Smooth muscle cell of the pulmonary artery (primary cell): ENCODE measurements around the gene PGBD2. TPM values are rescaled to one million over a fixed set of nuclear protein-coding genes. Genes with fewer than 3 reads are reported as not detected.

Experiments used
- total RNA-seq: library from RNA; depleted of rRNA; stranded (reverse); fragments of >200 nt; gene quantifications from 2 replicates; pipeline ENCODE4 v1.2.3, GENCODE V29; 2014

PGBD2 gene
- 7.2 and 9.0 TPM in 2 replicates for total RNA-seq

GRCh38 chr1:248906009-248906752, at the start of gene PGBD2:
TSS of gene PGBD2 (plus strand) at chr1:248906235. CDS start at chr1:248913863, 7,628 bp downstream.

GRCh38 chr1:248858891-248859889, 46.8 kb upstream of the PGBD2 start, which contains the start of gene ZNF692:
TSS of gene ZNF692 (minus strand) at chr1:248859085. CDS start at chr1:248858309, 776 bp downstream.

Other genes with a start within 250 kb of the PGBD2 start
- gene OR14I1, start 203.5 kb upstream of the PGBD2 start, total RNA-seq, result not detected in 2 replicates
- gene LYPD8, start 150.5 kb upstream of the PGBD2 start, total RNA-seq, result 0.10 TPM in 1 of 2 replicates, not detected in the other
- 38.1 and 40.5 TPM in 2 replicates for gene SH3BP5L, start 80.3 kb upstream of the PGBD2 start, total RNA-seq
- gene ZNF672, start 68.0 kb upstream of the PGBD2 start, total RNA-seq, result 19.6 and 22.9 TPM in 2 replicates
- gene ZNF692, start 47.1 kb upstream of the PGBD2 start, total RNA-seq, result 12.3 and 28.2 TPM in 2 replicates